ENCODE measurements around the gene LPAR3. TPM values are rescaled to one million over a fixed set of nuclear protein-coding genes. Genes with fewer than 3 reads are reported as not detected.

The LPAR3 gene
- total RNA-seq, 1 donor from 2014 or later: not detected

DNA sequence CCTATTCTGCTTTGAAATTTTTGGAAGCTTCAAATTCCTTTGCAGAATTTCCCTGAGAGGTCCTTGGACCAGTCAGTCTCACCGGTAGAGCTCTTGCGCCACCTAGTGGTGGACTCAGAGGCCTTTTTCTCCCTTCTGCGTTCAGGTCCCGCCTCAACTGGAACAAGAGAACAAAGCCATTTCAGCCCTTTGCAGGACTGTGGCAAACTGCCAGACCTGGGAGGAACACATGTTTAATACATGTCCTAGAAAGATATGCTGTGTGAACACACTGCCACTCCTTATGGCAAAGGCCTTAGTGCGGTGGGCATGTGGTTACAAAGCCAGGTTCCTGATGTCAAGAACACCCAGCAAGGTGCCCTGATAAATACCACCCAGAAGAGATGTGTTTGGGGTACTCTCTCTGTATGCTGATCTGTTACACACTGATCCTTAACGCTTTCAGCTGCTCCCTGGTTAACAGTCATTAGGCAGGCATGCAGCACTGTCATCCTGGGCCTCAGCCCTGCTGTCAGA lies 120.5 kb downstream of the LPAR3 start:
- no peaks in the 10 kb centered on the region for H3K9me3 ChIP-seq

DNA sequence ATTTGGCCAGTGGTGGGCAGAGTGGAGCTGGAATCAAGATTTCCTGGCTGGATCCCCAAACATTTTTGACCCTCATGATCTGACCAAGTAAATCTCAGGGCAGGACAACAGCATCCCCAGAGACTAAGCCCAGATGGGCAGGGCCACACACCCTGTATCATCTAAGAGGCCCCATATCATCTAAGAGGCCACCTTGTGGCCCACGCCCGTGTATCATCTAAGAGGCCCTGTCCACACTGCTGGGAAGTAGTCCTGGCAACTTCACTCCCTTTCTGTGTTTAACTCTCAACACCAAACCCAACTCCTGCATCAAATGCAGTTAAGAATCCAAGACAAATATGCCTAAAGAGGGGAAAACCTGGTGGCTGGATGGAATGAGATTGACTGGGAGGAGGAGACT lies 121.1 kb downstream of the LPAR3 start:
- TF ChIP-seq, protein P1, sequence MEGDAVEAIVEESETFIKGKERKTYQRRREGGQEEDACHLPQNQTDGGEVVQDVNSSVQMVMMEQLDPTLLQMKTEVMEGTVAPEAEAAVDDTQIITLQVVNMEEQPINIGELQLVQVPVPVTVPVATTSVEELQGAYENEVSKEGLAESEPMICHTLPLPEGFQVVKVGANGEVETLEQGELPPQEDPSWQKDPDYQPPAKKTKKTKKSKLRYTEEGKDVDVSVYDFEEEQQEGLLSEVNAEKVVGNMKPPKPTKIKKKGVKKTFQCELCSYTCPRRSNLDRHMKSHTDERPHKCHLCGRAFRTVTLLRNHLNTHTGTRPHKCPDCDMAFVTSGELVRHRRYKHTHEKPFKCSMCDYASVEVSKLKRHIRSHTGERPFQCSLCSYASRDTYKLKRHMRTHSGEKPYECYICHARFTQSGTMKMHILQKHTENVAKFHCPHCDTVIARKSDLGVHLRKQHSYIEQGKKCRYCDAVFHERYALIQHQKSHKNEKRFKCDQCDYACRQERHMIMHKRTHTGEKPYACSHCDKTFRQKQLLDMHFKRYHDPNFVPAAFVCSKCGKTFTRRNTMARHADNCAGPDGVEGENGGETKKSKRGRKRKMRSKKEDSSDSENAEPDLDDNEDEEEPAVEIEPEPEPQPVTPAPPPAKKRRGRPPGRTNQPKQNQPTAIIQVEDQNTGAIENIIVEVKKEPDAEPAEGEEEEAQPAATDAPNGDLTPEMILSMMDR (IDR thresholded peaks at IDR 0.05): no peak
- H3K4me3 ChIP-seq: no peak overlapping the region
- intact Hi-C loops (cut with DNase I): loop anchor here (1.0 to 5.0 kb wide), 2 partner anchors 165 to 330 kb away; no protein-coding TSS in a partner anchor
- no peak for DNase-seq (ENCODE audit: low spot score in 2 of 2)
- H3K9me3 ChIP-seq: no peaks in the 10 kb centered on the region
- no peaks in the 10 kb centered on the region for H3K36me3 ChIP-seq
- H3K27me3 ChIP-seq: no peaks in the 10 kb centered on the region
- no peak overlapping the region for H3K27ac ChIP-seq
- no peaks in the 10 kb centered on the region for H3K4me1 ChIP-seq

More for the DNA sequence above, 120.5 kb downstream of the LPAR3 start:
- no peaks in the 10 kb centered on the region for H3K4me1 ChIP-seq
- intact Hi-C loops (cut with DNase I): loop anchor here (1.0 to 5.0 kb wide), 2 partner anchors 165 to 330 kb away; no protein-coding TSS in a partner anchor
- DNase-seq (ENCODE audit: low spot score in 2 of 2): peak in 1 of 2 donors; percentile 89
- no peak overlapping the region for H3K27ac ChIP-seq
- no peak overlapping the region for H3K4me3 ChIP-seq
- TF ChIP-seq, protein P1 (IDR thresholded peaks at IDR 0.05): peak; percentile 76 to 94 (median 85)
- no peaks in the 10 kb centered on the region for H3K36me3 ChIP-seq
- H3K27me3 ChIP-seq: no peaks in the 10 kb centered on the region

GRCh38 chr1:84770481-84770880 lies 122.5 kb downstream of the LPAR3 start:
- intact Hi-C loops (cut with DNase I): loop anchor here (5.0 kb wide), 1 partner anchor 167 kb away; no protein-coding TSS in a partner anchor
- Histone ChIP-seq H3K27me3 (no peaks in the 10 kb centered on the region), H3K9me3 (no peaks in the 10 kb centered on the region), H3K4me3 (no peak overlapping the region), H3K36me3 (no peaks in the 10 kb centered on the region), H3K4me1 (no peaks in the 10 kb centered on the region), H3K27ac (no peak overlapping the region)
- TF ChIP-seq, protein P1 (IDR thresholded peaks at IDR 0.05): no peak
- DNase-seq (ENCODE audit: low spot score in 2 of 2): no peak

DNA sequence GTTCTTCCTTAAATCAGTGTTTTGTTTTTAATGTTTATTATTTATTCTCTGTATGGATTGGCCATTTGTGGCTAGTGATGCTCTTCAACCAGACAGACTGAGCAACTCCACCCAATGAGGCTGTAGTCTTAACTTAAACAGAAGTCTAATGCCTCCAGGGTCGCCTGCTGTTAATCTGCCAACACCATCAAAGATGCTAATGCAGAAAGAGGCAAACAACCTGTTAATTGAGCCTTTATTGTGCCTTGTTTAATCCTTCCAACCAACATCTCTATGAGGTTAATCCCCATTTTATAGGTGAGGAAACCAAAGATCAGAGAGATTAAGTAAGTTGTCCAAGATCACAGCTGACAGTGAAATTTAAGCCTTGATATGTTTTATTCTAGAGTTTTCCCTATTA lies 123.4 kb downstream of the LPAR3 start:
- intact Hi-C loops (cut with DNase I): loop anchor here (5.0 kb wide), 1 partner anchor 168 kb away; no protein-coding TSS in a partner anchor
- Histone ChIP-seq H3K36me3 (no peaks in the 10 kb centered on the region), H3K4me1 (no peaks in the 10 kb centered on the region), H3K27me3 (no peaks in the 10 kb centered on the region), H3K27ac (no peak overlapping the region), H3K9me3 (no peaks in the 10 kb centered on the region), H3K4me3 (no peak overlapping the region)
- peak in 1 of 2 donors; percentile 21 for DNase-seq (ENCODE audit: low spot score in 2 of 2)
- TF ChIP-seq, protein P1 (IDR thresholded peaks at IDR 0.05): no peak

GRCh38 chr1:84768634-84769033 lies 124.4 kb downstream of the LPAR3 start:
- intact Hi-C loops (cut with DNase I): no loop called here
- DNase-seq (ENCODE audit: low spot score in 2 of 2): no peak
- Histone ChIP-seq H3K36me3 (no peaks in the 10 kb centered on the region), H3K27ac (no peak overlapping the region), H3K9me3 (no peaks in the 10 kb centered on the region), H3K4me1 (no peaks in the 10 kb centered on the region), H3K27me3 (no peaks in the 10 kb centered on the region), H3K4me3 (no peak overlapping the region)
- TF ChIP-seq, protein P1 (IDR thresholded peaks at IDR 0.05): no peak

Measured in ascending aorta (tissue), 2 donors.